ENCODE measurements around the gene ABCC3.

ABCC3 gene

DNA sequence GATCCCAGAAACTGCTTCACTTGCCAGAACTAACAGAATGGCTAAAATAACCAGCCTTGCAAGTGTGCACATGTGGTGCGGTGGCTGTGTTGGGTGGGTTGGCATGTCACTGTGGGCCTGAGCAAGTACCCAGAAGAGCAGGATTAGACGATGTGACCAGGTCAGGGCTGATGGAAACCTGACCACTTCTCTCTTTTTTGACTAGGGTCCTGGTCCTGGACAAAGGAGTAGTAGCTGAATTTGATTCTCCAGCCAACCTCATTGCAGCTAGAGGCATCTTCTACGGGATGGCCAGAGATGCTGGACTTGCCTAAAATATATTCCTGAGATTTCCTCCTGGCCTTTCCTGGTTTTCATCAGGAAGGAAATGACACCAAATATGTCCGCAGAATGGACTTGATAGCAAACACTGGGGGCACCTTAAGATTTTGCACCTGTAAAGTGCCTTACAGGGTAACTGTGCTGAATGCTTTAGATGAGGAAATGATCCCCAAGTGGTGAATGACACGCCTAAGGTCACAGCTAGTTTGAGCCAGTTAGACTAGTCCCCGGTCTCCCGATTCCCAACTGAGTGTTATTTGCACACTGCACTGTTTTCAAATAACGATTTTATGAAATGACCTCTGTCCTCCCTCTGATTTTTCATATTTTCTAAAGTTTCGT, 56.3 kb downstream of the ABCC3 start:
- no peak for TF ChIP-seq CTCF (IDR thresholded peaks at IDR 0.05; ENCODE audit: borderline replicate concordance, control extremely low read depth, extremely low read depth, insufficient read depth, missing control alignments)
- in situ Hi-C loops (cut with MboI; ENCODE audit: low sequenced_read_pairs, unreplicated experiment), result no loop called here
- DNase-seq (ENCODE audit: low spot score), result peak; percentile 12

DNA sequence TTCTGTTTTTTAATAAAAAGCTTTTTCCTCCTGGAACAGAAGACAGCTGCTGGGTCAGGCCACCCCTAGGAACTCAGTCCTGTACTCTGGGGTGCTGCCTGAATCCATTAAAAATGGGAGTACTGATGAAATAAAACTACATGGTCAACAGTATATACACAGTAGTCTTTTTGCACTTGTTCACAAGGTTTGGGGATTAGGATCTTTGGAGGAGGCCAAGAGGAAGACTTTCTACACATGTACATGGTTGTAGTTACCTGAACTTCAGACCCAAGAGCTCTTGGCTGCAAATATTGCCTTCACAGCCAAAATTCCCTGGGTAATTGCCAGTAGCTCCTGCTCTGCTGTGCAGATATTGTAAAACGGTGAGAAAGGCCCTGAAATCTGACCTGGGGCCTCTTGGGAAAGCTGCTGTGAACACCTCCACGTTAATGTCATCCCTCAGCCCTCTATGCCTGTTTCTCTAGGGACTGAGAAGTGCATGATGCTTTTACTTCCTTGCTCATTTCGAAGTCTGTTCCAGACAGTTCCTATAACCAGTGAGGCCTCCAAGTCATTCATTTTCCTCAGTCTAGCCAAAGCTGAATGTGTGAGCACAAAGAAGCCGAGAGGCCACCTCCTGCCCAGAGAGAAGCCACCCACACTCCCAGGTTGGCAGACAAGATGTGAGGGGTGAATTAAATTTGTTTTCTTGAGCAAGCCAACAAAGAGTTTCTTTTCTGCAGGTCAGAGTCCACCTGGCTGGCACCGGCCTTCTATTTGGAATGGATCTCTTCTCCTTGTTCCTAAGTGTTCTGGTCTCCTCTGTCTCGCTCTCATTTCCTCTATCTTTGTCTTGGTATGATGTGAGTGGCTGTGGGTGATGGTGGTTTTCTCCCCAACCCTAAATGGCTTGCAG, 57.1 kb downstream of the ABCC3 start:
- TF ChIP-seq CTCF (IDR thresholded peaks at IDR 0.05; ENCODE audit: borderline replicate concordance, control extremely low read depth, extremely low read depth, insufficient read depth, missing control alignments), result no peak
- in situ Hi-C loops (cut with MboI; ENCODE audit: low sequenced_read_pairs, unreplicated experiment), result no loop called here
- DNase-seq (ENCODE audit: low spot score), result no peak

DNA sequence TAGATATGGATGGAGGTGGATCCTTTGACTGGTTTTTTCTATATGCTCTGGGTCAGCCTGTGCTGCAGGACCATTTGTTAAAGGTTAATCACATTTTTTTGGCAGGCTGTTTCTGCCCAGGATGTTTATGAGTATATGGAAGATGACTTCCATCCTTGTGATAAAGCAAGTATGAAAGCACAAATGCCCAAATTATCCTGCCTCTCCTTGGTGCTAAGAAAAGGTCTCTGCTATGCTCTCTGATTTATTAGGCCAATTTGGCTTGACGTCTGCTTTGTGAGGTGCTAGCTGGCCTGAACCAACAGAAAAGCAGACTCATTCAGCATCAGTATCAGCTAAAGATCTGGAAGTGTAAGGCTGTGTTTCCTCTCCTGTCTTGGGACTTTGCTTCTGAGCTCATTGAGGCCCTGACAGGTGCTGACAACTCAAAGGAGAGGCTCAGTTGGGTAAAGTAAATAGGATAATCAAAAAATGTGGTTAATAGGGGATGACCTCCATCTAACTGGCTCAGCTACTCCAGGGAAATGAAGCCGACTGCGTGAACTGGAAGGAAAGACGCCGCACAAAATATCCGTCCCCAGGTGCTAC, 57.9 kb downstream of the ABCC3 start:
- no peak for TF ChIP-seq CTCF (IDR thresholded peaks at IDR 0.05; ENCODE audit: borderline replicate concordance, control extremely low read depth, extremely low read depth, insufficient read depth, missing control alignments)
- in situ Hi-C loops (cut with MboI; ENCODE audit: low sequenced_read_pairs, unreplicated experiment), result no loop called here
- DNase-seq (ENCODE audit: low spot score), result no peak

DNA sequence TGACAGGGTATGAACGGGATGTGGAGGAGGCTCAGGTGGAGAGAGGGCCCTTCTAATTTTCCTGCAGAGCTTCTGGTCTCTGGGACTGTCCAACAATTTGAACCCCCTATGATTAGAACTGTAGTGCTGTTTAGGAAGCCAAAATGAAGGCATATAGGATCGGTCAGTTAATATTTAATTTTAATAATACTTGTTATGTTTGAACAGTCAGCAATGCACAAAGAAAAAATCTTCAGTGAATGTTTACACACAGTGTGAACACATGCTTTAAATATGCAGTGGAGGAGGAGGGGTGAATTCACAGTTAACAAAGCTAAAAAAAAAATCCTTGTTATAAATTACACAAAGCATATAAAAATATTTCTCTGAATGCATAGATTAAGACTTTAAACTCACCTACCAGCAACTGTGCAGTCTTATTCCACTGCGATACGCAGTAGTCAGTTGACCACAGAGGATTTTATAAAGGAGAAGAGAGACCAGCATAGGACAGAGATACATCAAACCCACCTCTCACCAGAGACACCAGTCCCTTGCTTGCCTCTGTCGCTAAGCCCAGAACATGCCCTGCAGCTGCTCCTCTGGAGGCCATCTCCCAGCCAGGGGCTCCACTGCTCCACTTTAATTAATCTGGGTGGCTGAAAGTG, 58.5 kb downstream of the ABCC3 start:
- no peak for TF ChIP-seq CTCF (IDR thresholded peaks at IDR 0.05; ENCODE audit: borderline replicate concordance, control extremely low read depth, extremely low read depth, insufficient read depth, missing control alignments)
- DNase-seq (ENCODE audit: low spot score), result no peak
- in situ Hi-C loops (cut with MboI; ENCODE audit: low sequenced_read_pairs, unreplicated experiment), result no loop called here

DNA sequence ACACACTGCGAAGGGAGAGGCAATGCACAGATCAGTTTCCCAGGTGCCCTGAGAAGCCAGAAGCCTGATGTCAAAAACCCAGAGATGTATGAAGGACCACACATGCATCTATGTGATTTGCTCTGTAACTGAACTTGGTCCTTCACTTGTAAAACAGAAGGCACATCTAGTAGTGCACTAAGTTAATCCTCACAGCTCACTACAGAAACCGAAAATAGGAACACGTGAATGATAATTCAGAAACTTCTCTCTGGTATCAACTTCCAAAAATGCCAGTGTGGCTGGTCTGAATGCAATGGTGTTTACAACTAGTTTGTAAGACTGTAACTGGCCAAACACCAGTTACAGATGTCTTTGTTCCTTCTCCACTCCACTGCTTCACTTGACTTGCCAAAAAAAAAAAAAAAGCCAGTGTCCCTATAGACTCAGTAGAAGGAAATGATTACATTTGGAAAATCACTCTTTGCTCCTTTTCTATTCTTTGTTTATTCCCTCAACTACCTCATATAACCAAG, 61.7 kb downstream of the ABCC3 start:
- no peak for TF ChIP-seq CTCF (IDR thresholded peaks at IDR 0.05; ENCODE audit: borderline replicate concordance, control extremely low read depth, extremely low read depth, insufficient read depth, missing control alignments)
- DNase-seq (ENCODE audit: low spot score), result no peak
- in situ Hi-C loops (cut with MboI; ENCODE audit: low sequenced_read_pairs, unreplicated experiment), result no loop called here

DNA sequence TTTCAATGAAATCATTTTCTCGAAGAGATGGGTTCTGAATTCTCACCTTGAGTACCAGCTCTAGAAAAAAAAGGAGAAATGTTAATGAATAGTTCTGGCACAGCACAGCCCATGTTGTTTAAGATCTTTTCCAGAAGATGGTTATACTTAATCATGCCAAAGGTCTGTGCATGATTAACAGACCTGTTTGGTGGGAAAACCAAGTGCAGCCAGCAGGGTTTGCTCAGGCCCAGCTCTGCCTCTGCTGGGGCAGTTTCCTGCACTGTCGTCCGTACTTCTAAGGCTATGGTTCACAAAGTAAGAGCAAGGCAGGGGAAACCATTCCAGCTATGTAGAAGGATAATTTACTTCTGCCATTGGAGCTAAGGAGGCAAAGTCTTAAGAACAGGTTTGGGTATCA, 62.4 kb downstream of the ABCC3 start:
- DNase-seq (ENCODE audit: low spot score), result no peak
- in situ Hi-C loops (cut with MboI; ENCODE audit: low sequenced_read_pairs, unreplicated experiment), result no loop called here
- no peak for TF ChIP-seq CTCF (IDR thresholded peaks at IDR 0.05; ENCODE audit: borderline replicate concordance, control extremely low read depth, extremely low read depth, insufficient read depth, missing control alignments)
